Right forelimb (tissue), 1 donor: ENCODE data around the gene ZSCAN5B.
"Not testable (repeated sequence)": the region's sequence is repeated elsewhere in the genome, so short reads cannot be mapped to it uniquely, and the experiment has no call there.

Source experiments
- DNase-seq: peaks from one replicate; pipeline ENCODE4 v3.0.0-alpha.2; 2018

ZSCAN5B gene

DNA sequence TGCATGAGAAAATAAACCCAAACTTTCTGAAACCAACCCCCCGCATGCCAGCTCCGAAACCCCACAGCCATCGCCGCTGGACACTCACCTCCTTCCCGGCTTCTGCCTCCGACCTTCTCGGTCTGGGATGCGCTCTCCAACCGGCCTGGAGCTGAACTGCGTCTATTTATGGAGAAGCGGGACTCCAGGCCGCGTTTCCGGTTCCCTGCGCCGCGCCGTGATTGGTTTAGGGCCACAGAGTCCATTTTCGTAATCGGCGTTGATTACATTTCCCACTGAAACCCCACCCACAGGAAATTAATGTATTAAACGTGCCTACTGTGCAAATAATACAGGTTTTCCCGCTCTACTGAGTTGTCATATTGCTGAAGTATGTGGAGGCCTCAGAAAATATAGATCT lies at the start of gene ZSCAN5B:
Gene ZSCAN5B, minus strand, starts transcription at position 138 of the 400 bp plus-strand sequence. CDS start 4,731 bp downstream, outside the sequence.
- DNase-seq: not testable (repeated sequence)

DNA sequence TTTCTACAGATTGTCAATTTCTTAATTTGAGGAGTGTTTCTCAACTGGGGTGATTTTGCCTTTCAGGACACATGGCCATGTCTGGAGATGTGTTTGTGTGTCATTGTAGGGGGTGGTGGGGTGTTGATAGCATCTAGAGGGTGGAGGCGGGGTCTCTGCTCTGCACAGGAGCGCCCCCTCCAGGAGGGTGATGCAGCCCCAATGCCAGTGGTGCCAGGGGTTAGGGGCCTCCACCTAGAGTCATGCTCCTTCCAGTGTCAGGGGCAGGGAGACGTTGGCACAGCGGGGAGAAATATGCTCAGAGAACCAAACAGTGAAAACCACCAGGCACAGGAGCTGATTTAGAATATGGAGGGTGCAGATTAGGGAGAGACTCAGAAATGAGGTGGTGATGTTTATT lies 48.2 kb upstream of the ZSCAN5B start:
- DNase-seq: not testable (repeated sequence)

- no peak for DNase-seq
These were observed 47.6 kb upstream of the ZSCAN5B start for GRCh38 chr19:56245121-56245740.

GRCh38 chr19:56223481-56223880 lies 25.9 kb upstream of the ZSCAN5B start:
- no peak for DNase-seq

DNA sequence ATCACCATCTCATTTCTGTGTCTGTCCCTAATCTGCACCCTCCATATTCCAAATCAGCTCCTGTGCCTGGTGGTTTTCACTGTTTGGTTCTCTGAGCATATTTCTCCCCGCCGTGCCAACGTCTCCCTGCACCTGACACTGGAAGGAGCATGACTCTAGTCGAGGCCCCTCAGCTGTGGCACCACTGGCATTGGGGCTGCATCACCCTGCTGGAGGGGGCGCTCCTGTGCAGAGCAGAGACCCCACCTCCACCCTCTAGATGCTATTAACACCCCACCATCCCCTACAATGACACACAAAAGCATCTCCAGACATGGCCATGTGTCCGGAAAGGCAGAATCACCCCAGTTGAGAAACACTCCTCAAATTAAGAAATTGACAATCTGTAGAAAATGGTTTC lies 25.3 kb upstream of the ZSCAN5B start:
- DNase-seq: no peak

DNA sequence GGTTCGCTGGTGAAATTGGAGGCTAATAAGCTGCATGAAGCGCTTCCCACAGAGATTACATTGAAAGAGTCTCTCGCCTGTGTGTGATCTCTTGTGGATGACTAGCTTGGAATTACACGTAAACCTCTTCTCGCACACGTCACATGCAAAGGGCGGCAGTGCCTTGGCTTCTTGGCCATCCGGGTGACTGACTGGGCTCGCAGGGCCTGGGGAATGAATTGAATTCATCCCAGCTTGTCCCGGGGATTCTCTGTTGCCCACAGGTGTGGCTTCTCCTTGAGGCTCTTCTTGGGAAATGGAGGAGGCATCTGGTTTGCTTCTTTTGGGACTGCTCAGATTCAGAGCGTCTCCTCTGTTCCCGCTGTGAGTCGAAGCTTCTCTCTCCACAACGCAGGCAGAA lies 24.3 kb upstream of the ZSCAN5B start:
- no peak for DNase-seq

DNA sequence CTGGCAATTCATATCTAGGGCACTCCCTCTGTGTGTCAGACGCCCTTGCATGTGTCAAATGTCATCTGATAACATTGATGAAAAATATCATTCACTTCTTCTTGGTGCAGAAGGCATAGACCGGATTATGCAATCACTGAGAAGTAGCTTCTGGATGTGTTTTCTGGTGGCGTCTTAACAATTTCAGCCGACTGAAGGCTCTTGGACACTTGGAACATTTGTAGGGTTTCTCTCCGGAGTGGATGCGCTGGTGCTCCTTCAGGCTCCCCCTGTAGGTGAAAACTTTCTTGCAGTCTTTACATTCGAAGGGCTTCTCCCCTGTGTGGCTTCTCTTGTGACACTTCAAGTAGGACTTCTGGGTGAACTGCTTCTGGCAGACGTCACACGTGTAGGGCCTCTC lies 23.9 kb upstream of the ZSCAN5B start:
- DNase-seq: not testable (repeated sequence)

DNA sequence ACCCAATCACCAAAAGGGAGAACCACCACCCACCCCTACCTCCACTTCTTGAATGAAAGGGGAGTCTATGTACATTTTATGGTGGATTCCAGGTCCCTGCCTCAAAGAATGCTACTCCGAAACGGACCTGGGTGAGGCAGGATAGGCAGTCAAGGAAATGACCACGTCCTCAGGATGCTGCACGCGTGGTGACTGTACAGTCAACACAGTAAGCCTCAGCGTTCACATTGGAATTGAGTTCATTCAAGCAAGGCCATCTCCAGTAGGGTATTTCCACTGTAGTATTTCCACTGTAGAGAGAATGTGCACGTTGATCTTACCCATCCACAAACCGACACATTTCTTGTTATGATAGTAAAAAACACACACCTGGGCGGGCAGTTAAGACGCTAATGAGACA lies 21.4 kb upstream of the ZSCAN5B start:
- no peak for DNase-seq

DNA sequence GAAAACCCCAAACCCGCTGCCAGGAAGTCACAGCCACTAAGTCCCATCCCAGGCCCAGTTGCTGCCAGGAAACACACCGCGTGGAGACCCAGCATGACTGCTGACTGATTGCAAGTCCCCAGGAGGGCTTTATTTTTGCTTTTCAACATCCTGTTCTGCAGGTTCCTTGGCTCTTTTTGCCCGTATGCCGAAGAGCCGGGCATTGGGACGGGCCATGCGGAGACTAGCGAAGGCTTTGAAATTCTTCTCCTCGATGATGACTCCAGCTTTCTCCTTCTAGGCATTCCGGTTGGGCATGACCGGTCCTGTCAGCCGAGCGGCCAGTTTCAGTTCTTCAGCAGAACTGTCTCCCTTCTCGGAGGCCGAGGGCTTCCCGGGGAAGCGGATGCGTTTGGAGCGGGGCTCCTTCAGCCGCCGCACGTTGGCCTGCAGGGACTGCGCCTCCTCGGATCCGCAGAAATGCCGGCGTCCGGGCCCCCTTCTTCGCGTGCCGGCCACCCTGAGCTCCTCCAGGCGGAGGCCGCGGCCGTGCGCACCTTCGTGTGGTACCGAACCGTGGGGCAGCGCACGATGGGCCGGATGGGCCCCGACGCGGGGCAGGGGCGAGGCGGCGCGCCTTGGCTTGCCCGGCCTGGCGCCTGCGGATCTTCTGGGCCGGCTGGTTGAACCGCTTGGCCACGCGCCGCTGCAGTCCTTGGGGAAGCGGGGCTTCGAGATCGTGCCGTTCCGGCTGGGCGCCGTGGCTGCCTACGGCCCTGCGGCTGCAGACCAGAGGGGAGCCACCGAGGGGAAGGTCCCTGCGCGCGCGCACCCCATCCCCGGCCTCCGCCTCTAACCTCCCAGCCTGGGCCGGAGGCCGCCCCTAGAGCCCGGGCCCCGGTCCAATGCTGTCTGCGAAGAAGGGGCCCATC lies 19.7 kb upstream of the ZSCAN5B start:
- DNase-seq: peak; percentile 52

DNA sequence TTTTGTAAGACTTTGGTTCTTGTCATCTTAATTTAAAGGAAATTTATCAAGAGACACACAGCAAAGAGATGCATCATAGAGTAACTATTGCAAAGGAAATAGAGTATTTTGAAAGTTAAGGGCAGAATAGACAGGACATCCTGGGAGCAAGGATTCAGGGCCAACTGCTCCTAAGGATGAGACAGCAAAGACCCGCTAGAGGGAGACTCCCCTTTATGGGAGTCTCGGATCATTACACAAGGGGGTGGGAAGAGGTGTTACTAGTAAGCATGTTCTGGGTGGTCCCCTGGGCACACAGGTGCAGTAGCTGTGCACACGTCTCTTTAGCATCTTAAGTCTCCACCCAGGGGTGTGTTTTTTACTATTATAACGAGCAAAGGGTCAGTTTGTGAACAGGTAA lies 14.1 kb upstream of the ZSCAN5B start:
- DNase-seq: no peak

GRCh38 chr19:56210036-56210435 lies 12.5 kb upstream of the ZSCAN5B start:
- DNase-seq: not testable (repeated sequence)

DNA sequence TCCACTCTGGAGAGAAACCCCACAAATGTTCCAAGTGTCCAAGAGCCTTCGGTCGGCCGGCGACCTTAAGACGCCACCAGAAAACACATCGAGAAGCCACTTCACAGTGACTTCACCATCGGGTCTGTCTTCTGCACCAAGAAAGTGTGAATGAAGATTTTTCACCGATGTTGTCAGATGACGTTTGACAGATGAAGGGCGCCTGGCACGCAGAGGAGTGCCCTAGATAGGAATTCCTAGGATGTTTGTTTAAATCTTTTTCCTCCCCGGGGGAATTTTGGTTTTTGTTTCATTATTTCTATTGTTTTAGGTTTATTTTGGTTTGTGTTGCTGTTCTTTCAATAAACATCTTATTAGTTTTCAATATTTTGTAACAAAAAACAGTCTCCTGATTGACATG lies 11.5 kb upstream of the ZSCAN5B start:
- no peak for DNase-seq

GRCh38 chr19:56207581-56207980 lies 10.0 kb upstream of the ZSCAN5B start:
- DNase-seq: not testable (repeated sequence)

DNA sequence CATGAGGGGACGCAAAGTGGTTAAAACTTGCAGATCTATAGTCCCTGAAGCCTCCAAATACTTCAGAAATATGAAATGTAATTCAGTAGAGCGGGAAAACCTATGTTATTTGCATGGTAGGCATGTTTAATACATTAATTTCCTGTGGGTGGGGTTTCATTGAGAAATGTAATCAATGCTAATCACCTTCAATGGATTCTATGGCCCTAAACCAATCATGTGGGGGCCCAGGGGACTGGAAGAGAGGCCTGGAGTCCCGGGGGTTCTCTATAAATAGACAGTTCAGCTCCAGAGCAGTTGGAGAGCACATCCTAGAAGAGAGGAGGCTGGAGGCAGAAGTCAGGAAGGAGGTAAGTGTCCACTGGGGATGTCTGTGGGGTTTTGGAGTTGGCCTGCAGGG lies 4.4 kb upstream of the ZSCAN5B start, which contains the start of gene ZSCAN5C:
Gene ZSCAN5C, plus strand, starts transcription at position 301 of the 400 bp plus-strand sequence. CDS start 3,641 bp downstream, outside the sequence.
- no peak for DNase-seq

- DNase-seq: no peak
These were observed 2.1 kb upstream of the ZSCAN5B start for GRCh38 chr19:56199687-56200086.

DNA sequence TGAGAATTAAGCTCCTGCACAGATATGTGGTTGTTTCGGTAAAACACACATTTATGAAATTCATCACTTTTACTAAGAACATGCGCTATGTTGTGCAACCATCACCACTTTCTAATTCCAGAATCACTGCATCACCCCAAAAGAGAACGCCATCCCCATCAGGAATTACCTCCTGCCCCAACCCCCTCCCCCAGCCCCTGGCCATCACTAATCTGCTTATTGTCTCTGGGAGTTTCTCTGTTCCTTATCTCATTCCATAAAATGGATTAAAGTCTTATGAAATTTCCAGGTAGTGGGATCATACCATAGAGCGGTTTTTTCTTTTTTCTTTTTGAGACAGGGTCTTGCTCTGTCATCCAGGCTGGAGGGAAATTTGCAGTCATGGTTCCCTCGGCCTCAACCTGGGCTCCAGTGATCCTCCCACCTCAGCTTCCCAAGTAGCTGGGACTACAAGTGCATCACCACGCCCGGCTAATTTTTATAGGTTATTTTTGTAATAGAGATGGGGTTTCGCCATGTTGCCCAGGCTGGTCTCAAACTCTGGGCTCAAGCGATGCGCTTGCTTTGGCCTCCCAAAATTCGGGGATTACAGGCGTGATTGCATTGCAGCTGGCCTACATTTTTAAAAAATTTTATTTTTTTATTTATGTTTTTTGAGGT lies 3.5 kb downstream of the ZSCAN5B start:
- DNase-seq: no peak

DNA sequence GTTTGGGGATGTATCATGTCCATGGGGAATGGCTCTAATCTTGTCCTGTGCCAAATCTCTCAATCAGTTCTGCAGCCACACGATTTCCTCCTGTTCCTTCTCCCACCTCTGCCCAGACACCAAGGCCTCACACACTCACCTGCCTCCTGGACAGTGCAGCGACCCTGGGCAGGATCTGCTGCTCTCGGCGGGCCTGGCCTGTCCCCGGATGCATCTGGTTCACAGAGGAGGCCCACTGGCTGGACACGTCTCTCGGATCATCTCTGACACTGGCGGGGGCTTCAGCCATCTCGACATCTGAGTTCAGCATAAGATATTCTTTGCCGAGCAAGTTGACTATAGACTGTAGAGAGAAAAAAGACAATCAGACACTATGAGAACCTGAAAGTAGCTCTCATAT lies 5.9 kb downstream of the ZSCAN5B start:
- no peak for DNase-seq

- no peak for DNase-seq
These were observed 6.5 kb downstream of the ZSCAN5B start for GRCh38 chr19:56191115-56191514.

DNA sequence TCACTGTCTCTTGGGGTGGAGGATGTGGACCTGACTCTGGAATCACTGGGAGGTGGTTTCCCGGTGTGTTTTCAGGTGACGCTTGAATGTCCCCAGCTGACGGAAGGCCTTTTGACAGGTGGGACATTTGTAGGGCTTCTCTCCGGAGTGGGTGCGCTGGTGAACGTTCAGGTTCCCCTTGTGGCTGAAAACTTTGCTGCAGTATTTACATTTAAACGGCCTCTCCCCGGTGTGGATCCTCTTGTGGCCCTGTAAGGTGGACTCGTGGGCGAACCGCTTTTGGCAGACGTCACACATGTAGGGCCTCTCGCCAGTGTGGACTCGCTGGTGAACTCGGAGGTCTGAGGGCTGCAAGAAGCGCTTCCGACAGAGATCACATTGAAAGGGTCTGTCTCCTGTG lies 7.8 kb downstream of the ZSCAN5B start:
- no peak for DNase-seq

- no peak for DNase-seq
These were observed 19.9 kb downstream of the ZSCAN5B start for GRCh38 chr19:56177564-56178243.

DNA sequence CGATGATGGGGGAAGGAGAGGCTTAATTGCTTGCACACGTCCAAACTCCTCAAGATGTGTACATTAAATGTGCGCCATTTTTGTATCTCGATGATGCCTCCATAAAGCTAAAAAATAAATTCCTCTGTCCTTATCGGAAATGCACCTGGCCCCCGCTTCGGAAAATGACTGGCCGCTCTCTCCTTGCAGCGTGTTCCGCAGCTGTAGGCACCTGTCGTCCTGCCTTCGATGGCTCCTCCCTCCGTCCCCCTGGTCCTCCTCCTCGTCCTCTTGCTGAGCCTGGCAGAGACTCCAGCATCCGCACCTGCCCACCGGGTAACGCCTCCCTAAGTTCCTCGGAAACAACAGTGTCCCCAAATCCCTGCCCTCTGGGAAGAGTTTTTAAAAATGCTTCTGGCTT lies 20.7 kb downstream of the ZSCAN5B start:
- no peak for DNase-seq

DNA sequence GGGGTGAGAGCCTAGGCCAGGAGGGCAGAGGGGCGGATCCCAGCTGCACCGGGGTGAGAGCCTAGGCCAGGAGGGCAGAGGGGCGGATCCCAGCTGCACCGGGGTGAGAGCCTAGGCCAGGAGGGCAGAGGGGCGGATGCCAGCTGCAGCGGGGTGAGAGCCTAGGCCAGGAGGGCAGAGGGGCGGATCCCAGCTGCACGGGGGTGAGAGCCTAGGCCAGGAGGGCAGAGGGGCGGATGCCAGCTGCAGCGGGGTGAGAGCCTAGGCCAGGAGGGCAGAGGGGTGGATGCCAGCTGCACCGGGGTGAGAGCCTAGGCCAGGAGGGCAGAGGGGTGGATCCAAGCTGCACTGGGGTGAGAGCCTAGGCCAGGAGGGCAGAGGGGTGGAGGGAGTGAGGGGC lies 21.3 kb downstream of the ZSCAN5B start:
- DNase-seq: not testable (repeated sequence)

- not testable (repeated sequence) for DNase-seq
These were observed 21.7 kb downstream of the ZSCAN5B start, which contains the start of gene GALP for GRCh38 chr19:56175861-56176307. GALP (plus strand) TSS chr19:56176008; CDS start chr19:56177109, 1,101 bp downstream.
